OCI-LY3 (cell line): Measurements from ENCODE around the gene CPED1.
"Not testable (repeated sequence)": the region's sequence is repeated elsewhere in the genome, so short reads cannot be mapped to it uniquely, and the experiment has no call there.

Source experiments
- CTCF ChIP-seq: fragments of 200-600, 300-600 bp; sonication (generic); IDR thresholded peaks from 2 replicates; pipeline ENCODE4 v1.5.1; 2014; ENCODE audit warnings: antibody characterized with exemption, low read length, low read depth
- EZH2phosphoT487 ChIP-seq: fragments of 200-600 bp; shearing (Covaris generic); IDR thresholded peaks from 2 replicates; pipeline ENCODE4 v1.6.1; 2018; ENCODE audit warnings: antibody characterized with exemption, mixed run types, low read depth

DNA sequence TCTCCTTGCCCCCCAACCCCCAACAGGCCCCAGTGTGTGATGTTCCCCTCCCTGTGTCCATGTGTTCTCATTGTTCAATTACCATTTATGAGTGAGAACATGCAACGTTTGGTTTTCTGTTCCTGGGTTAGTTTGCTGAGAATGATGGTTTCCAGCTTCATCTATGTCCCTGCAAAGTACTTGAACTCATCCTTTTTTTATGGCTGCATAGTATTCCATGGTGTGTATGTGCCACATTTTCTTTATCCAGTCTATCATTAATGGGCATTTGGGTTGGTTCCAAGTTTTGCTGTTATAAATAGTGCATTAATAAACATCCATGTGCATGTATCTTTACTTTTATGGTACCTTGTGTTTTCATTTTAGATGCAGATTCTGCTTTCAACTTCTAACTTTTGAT is 136.9 kb downstream of the CPED1 start:
- TF ChIP-seq CTCF, EZH2phosphoT487: not testable (repeated sequence)
